Stimulated activated CD8-positive, alpha-beta memory T cell treated with anti-CD3 and anti-CD28 coated beads, Interleukin-2, amount 100 ng/mL, for 1 hour (primary cell): ENCODE data around the gene RERG.

ENCODE experiments used
- DNase-seq, 2 donors: peaks; one replicate each; pipeline ENCODE4 v3.0.0-alpha.2; 2020; ENCODE audit warnings: low read depth in 2 of 2

Gene RERG

DNA sequence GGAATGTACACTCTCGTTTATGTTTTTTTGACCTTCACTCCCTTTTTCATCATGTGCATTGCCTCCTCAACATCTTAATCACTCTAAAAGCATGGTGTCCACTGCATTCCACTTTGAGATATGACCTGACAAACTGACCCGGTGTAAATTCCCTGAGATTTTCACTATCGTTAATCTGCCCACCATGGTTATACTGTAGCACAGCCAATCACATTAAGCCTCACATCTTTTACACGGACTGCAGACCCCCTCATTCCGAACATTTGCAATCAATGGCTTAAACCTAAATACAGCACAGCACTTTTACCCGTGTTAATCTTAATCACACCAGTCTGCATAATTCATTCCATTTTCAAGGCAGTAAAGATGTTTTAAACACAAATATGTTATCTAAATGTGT, 2.4 kb downstream of the RERG start:
- DNase-seq = no peak

DNA sequence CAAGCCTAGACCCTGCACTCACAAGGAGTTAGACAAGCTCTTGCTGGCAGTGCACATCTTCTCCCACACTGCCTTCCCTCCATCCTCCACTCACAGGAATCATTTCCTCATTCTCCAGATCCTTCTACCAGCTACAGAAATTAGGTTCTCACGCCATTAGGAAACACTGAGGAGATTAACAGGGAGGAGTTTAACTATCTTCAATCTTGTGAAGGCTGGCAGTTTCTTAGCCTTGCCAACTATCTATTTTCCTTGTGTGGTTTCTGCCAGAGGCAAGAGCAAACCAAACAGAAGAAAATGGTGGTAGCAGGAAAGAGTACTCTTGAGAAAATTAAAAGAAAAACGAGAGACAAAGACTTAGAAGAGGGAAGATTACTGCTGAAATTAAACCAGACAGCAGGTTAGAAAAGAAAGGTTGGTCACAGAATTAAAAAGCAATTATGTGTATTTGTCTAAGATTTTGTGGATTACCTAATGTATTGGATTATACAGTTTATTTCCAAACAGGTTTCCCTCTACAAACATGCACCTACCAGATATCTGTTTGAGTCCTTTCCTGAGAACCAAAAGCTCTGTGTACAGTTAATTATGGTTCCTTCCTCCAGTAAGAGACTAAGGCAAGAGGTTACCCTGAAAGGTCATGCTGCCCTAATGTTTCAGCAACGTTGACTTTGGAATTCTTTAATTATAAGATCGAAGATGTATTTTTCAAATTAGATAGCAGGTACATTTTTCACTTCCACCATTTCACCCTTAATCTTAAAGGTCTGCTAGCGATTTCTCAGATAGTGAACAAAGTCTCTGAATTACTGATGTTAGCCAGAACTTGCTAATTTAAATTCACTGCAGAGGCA, 5.0 kb downstream of the RERG start:
- no peak for DNase-seq

DNA sequence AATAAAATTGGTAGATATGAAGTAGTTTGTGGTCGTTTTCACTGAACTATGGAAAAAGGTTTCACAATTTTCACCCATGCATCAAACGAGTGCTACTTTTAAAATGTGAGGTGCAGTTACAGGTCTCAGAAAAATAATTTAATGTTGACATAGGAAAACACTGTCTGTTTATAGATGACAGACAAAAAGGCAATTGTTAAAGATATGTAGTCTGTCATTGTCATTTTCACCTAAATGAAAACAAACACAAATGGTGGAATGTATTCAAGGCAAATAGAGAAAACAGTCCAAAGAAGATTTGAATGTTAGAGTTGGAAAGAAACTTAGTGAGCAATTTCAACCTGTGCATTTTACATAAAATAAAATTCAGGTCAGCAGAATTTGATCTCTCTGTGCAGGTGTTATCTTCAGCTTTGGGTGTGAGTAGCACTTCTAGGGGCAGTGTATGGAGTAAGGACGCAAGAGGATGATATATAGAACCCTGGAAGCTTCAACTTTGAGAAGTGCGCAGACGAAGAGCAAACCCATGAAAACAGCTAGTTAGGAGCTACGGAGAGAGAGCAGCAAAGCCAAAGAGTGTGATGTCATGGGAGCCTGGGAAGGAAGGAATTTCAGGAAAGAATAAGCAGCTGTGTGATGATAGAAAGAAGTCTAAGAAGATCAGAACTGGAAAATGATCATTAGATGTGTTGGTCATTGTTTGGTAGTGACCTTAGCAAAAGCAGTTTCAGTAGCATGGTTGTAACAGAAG, 6.2 kb downstream of the RERG start:
- DNase-seq = no peak

DNA sequence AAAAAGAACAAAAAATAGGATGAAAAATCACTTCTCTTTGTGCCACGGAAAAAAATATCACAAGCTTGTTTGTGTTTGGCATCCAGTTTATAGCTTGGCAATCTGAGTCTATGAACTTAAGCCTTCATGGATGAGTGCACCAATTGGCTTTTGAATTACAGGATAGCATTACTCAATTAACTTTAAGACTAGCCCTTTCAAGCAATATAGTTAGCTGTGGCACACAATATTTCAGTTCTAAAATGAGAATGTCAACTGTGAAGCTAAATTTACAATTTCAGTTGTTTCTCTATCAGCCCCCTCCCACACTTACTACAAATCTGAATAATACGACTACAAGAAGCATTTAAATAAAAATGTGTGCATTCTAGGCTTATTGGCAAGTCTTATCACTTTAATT, 8.3 kb downstream of the RERG start:
- no peak for DNase-seq

DNA sequence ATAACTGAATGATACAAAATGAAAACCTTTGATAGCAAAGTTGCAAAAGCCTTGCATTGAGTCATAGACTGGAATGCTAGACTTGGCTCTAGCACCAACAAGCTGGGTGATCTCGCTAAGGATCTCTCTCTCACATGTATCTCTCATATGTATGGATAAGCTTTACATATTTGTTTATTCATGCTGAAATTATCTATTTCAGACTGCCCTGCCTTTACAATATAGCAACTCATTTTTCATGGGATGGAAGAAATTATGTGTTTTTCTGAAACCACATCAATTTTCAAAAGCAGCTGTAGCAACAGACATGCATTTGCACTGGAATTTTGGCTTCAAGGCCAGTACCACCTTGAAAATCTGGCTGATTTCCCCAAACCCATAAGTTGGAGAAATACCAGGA, 11.4 kb downstream of the RERG start:
- no peak for DNase-seq

DNA sequence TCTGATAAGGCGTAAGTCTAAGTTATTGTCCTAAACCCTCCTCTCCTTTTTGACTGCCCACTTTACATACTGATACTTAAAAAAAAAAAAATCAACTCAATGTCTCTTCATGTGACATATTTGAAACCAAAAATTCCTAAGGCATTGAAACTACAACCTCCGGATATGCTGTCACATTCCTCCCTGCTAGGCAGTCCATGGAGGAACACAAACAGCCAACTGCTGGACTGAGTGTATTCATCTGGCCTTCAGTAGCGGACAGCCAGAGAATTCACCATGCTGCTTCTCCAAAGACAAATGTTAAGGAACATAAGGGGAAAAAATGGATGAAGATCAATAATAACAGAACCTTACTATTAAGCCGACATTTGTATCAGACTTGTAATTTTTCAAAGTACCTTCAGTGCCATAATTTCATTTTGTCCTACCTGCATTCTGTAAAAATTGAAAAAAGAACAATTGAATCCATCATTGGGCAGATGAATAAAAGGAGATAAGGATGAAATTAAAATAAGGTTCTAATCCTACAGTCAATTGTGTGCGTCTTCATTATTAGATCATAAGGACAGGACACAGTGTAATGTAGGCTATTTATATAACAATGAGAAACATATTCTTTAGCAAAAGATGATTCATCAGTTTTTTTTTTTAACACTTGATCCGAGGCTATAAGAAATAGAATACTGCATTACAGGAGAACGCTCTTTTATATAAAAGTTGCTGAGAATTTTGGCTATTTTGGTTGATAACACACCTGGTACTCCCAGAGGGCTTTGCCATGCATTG, 12.2 kb downstream of the RERG start:
- no peak for DNase-seq

DNA sequence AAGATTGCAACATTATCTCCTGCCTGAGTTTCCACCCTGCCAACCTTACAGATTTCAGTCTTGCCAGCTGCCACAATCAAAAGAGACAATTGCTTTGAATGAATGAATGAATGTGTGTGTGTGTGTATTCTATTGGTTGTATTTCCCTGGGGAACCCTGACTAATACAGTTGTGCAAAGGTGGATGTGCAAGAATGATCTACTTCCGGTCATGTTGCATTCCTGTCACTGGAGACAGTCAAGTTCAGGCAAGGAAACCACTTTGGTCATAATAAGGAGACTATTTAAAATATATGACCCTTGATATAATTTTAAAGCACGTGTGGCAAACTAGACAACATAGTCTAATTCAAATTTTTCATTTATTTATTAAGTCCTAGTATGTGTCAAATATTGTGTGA, 13.1 kb downstream of the RERG start:
- DNase-seq = no peak

DNA sequence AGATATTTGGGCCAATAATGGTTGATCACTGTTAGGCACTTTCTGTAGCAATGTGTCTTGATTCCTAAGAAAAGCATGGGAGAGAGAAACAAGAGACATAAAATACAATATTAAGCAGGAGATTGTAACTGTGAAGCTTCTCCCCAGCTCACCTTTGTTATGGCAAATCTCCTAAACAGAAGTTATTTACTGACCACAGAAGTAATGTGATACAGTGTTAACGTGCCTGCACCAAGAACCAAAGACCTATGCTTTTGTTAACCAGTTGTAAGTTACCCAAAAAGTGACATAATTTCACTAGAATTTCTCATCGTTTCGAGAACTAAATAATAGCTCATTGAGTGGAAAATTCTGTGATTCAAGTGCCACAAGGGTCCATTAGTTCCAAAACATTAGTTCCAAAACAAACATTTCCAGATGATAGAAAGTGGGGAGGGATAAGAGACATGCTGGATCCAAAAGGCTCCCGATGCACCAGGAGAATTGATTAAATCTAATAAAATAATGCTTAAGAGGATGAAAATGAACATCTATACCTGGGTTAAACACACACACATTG, 14.3 kb downstream of the RERG start:
- DNase-seq = no peak

DNA sequence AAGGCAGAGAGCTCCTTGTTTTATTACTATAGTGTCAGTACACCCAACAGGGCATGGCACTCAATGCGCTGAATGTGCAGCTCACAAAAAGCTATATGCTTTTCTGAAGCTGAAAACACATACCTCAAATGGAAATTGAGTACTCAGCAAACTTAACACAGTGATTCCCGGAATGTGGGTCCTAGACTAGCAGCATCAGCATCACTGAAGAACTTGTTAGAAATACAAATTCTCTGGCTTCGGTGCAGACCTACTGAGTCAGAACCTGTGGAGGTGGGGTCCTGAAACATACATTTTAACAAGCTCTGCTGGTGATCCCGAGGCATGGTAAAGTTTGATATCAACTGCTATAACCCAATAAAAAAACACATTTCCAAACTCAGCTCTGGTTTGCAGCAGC, 14.9 kb downstream of the RERG start:
- DNase-seq = no peak

DNA sequence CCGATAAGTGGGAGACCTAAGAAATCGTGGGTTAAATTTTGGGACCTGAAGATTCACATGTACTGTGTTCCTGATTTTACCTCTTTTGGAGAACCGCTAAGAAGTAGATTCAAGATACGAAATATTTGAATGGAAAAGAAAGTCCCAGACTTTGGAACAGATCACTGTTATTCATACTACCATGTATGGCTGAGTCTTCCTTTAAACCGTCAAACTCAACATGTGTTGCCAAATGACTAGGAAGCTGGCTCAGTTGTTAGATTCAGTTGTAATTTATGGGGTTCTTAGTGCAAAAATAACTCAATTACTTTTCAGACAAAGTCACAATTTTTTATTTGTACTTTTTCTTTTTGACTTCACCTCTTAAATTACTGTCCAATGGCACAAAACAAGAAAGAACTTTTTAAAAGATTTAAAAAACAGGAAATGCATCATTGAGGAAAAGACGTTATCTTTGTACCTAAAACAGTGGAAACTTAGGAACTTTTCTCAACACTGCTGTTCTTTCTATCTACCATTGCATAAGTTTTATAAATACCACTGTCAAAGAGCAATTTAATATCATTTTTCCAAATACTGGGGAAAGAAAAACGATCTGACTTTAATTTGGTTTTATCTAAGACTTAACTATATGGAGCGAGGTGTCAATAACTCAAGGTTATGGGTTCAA, 15.7 kb downstream of the RERG start:
- DNase-seq = no peak

DNA sequence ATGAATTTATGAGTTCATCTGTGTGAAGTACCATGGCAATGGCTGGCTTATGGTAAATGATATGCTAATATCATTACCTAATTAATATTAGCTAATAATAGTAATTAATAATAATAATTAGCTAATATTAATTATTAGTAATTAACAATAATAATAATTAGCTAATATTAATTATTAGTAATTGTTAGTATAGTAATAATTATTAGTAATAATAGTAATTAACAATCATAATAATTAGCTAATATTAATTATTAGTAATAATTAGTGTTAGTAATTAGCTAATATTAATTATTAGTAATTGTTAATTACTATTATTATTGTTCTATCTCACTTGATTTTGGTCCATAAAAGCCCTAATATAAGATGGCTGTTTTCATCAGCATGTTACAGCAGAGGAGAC, 19.8 kb downstream of the RERG start:
- no peak for DNase-seq

DNA sequence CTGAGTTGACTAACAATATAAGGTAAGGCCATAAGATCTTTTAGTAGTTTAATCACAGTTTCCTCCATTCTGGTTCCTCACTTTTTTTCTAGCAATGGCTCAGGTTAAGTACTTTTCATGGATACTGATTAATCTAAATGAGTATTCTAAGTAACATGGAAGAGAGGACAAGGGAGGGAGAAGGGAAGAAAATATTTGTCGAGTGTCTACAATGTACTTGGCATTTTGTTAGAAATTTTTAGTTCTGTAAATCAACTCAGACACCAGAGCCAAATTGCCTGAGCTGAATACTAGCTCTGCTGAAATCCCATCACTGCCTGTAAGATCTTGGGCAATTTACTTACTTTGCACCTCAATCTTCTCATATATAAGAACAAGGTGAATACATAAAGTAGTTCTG, 20.2 kb downstream of the RERG start:
- no peak for DNase-seq

DNA sequence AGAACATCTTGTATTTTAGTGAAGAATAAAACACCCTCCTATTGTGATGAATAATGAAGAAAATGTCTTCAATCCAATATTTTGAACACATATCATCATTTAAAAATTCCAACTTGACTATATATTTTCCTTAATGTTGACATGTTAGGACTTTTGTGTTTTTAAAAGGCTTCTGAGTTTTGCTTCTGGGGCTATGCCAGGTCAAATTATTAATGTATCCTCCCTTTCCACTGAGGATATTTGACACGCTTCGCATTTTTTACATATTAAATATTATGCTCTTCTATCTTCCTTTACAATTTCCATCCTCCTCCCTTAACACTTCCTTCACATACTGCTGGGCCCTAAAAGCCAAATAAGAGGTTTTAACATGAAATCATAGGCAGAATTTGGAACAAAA, 20.6 kb downstream of the RERG start:
- DNase-seq = no peak

DNA sequence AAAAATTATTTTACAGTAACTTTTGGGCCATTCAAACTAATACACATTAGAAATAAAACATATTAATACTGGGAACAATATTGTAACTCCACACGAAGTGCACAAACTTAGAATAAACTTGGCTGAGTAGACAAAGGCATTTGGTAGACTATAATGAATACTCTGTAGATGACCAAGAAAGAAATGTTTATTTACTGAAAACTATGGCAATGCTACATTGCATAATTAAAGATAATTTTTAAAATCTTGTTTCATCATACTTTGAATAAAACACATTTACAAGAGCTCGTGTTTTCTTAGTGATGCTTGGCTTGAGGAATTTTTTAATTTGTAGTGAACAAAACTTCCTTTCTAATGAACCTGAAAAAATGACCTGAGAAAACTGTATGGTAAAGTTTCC, 21.3 kb downstream of the RERG start:
- DNase-seq = no peak

DNA sequence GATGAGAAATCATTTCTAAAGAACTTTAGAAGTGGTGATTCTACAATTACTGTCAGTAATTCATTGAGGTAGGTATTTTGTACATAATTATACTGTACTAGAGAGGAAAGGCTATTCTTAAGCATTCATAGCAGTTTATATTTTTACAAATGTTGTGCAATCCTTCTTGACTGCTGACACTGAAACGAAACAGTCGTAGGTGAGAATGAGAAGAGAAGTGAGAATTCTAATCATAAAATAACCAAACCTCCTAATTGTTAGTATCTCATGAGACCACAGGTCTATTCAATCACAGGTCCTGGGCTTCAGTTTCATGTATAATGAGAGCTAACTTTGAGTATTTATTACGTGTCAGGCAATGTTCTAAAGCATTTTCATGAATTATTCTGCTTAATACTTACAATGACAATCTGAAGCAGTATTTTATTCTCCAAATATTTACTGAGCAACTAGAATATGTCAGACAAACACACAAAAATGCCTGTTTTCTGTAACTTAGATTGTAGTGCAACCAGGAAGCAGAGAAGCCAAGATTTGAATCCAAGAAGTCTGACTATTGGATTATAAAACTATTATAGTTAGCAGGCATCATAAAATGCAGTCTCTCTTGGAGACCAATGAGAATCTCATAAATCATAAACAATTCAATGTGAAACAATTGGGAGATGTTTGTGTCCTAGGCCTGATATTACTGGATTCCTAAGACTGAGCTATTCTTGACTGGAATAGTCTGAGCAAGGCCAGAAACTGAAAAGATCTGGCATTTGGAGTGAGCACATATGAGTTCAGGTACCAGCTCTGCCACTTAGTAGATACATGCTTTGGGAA, 24.3 kb downstream of the RERG start:
- no peak for DNase-seq

DNA sequence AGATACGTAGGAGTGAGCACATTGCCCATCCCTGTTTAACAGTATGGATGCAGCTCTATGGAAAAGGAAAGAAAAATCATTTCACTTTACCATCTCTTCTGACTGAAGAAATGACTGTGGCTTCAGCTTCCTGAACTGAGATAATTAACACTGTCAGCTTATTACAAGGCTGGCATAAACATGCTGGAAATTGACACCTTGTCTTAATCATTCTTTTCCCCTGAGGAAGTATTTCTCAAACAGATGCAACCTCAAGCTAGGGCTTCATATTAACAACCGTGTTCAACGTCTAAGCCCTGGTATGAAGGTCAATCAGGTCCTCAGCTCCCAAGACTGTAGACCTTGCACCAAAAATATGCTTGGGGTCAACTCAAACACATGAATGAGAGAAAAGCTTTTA, 25.0 kb downstream of the RERG start:
- DNase-seq = no peak

DNA sequence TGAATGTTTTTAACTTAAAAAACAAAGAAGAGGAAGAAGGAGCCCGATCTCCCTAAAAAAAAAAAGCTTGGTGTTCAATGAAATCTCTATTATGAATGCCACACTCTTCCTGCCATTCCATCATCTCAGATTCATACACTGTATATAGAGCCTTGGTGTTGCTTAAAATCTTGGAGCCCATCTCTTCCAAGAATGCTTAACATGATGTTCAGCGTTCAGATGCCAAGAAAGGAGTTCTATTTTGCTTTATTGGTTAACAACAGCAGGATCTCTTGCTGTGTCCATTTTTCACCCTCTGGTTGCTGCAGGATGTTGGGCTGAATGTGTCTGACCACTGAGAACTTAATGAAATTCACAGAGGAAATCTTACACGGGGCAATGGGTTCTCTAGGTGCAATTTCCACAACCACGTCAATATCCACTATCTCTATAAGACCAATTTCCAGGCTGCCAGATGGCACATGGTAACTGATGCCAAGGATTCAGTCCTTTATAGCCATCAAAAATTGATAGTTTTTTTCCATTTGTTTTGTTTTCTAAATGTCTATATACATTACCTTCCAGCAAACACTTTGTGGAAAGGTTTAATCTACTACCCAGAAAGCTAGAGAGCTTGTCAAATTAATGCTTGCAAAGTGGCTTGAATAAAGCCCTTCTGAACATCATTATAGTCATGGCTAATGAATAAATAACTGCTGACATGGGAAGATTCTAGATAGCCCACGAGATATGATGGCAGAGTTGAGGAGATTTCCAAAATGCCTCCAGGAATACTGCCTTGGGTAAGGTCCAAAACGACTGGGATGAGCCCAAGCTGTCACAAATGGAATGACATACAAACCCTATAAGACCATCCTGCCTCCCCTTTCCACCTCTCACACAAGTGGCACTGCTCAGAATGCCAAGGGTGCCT, 26.5 kb downstream of the RERG start:
- no peak for DNase-seq

DNA sequence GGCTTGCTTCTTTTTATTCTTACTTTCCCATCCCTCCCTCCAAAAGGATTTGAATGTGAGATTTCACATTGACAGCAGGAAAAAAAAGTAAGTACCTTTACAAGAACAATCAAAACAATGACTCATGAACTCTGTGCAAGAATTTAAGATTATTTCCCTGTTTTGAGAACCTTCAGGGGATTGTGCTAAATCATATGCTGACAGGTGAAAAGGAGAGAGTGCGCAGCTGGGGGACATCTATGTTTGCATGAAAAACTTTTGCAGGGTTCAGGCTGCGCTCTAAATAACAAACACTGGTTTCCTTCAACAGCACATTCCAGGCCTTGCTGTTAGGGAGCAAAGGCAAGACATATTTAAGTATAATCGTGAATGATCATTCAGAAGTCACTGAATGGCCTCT, 27.3 kb downstream of the RERG start:
- DNase-seq = no peak

DNA sequence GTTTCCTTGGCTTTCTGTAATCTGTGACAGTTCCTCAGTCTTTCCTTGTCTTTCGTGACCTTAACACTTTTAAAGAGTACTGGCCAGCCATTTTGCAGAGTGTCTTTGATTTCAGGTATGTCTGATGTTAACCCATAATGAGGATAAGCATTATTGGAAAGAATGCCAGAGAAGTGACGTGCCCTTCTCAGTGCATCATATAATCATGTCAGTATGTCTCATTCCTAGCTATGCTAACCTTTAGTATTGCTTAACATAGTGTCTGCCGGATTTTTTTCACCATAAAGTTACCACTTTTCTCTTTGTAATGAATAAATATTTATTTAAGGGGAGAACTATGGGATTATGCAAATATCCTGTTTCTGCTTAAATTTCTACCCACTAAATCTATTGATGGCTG, 28.5 kb downstream of the RERG start:
- no peak for DNase-seq

DNA sequence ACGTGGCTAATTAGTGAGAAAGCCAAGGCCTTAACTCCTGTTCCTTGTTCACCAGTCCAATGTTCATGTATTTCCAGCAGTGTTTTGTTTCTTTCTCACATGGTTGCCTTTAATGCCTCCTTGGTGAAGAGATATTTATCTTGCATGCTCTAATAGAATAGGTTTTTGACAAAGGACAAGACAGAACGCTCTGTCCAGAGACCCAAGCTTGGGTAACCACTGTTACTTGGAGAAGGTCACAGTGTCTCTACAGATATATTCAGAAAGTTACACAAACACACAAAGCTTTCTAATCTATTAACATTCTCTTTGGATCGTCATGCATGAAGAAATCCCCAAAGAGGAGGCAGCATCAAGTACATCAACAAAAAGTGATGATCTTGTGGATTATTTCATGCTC, 33.1 kb downstream of the RERG start:
- DNase-seq = no peak
